HepG2 (cell line): ENCODE data around the gene ZBTB14.

Experiments
- PHF20 ChIP-seq: sonication (generic); formaldehyde crosslinking; IDR thresholded peaks from 2 replicates; pipeline ENCODE4 v1.5.0; 2020; ENCODE audit warnings: mild to moderate bottlenecking, missing genetic modification reagents
- ZBTB20 ChIP-seq: sonication (generic); formaldehyde crosslinking; IDR thresholded peaks from 2 replicates; pipeline ENCODE4 v1.8.1; 2023; ENCODE audit warnings: missing genetic modification reagents, low read depth, mild to moderate bottlenecking, borderline replicate concordance
- ZNF609 ChIP-seq: sonication (generic); formaldehyde crosslinking; IDR thresholded peaks from 2 replicates; pipeline ENCODE4 v1.4.0; 2020; ENCODE audit warnings: mild to moderate bottlenecking, missing genetic modification reagents, borderline replicate concordance

GRCh38 chr18:5284808-5285207 lies 10.7 kb downstream of the ZBTB14 start:
- TF ChIP-seq ZNF609 (CRISPR knock-in tag) = no peak
- TF ChIP-seq PHF20 (CRISPR knock-in tag) = no peak
- TF ChIP-seq ZBTB20 (CRISPR knock-in tag) = no peak
